OCI-LY3 (cell line): ENCODE results near the gene S100A9.

Experiments
- CTCF ChIP-seq: fragments of 200-600, 300-600 bp; sonication (generic); IDR thresholded peaks from 2 replicates; pipeline ENCODE4 v1.5.1; 2014; ENCODE audit warnings: antibody characterized with exemption, low read length, low read depth
- EZH2phosphoT487 ChIP-seq: fragments of 200-600 bp; shearing (Covaris generic); IDR thresholded peaks from 2 replicates; pipeline ENCODE4 v1.6.1; 2018; ENCODE audit warnings: antibody characterized with exemption, mixed run types, low read depth

- TF ChIP-seq CTCF (no peak), EZH2phosphoT487 (no peak)
Measured at GRCh38 chr1:153308540-153308939, 49.1 kb upstream of the S100A9 start.
